ENCODE data around the gene TP53I11. TPM values are rescaled to one million over a fixed set of nuclear protein-coding genes. Genes with fewer than 3 reads are reported as not detected.

Gene TP53I11
- total and polyA plus RNA-seq, 11 donors, result 24.0 to 91.3 (median 39.4) TPM

- intact Hi-C loops (cut with DNase I), result loop anchor here in 1 of 10 donors (10.0 kb wide), 1 partner anchor 393 kb away; no protein-coding TSS in a partner anchor
- peaks cover 3 to 87% (median 59%) of the 10 kb centered on the region in 12 donors for H3K4me1 ChIP-seq
- no peak for DNase-seq
- H3K36me3 ChIP-seq, result peaks cover 0 to 5% (median 0%) of the 10 kb centered on the region in 9 donors
- TF ChIP-seq CTCF (IDR thresholded peaks at IDR 0.05), result no peak
- no peak for TF ChIP-seq POLR2A (IDR thresholded peaks at IDR 0.05)
- ATAC-seq, result no peak
- WGBS, 4 donors, result 54 to 62% (median 58%) methylated on average over 12 of the region's 12 CpGs
- H3K9me3 ChIP-seq, result no peaks in the 10 kb centered on the region
- H3K4me3 ChIP-seq, result no peak overlapping the region
- H3K27ac ChIP-seq, result peak overlapping the region in 8 of 12 donors; percentile 10 to 73 (median 60)
- no peaks in the 10 kb centered on the region for H3K27me3 ChIP-seq
Observed at GRCh38 chr11:44941259-44942021, 9.2 kb downstream of the TP53I11 start.

DNA sequence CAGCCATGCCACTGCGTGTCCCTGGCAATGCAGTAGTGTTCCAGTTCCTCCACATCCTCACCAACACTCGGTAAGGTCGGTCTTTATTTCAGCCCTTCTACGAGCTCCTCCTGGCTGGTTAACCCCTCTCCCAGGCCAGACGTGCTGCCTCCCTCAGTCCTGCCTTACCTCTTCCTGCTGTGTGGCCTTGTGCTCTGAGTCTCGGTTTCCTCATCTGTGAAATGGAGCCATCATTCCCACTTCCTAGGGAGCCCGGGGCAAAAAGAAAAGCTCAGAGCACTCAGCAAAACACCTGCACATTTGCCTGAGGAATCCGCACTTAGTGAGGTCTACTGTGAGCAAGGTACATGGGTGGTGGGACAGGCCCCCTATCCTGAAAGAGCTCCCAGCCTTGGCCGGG is 9.8 kb downstream of the TP53I11 start:
- Histone ChIP-seq H3K27me3 (no peaks in the 10 kb centered on the region), H3K9me3 (no peaks in the 10 kb centered on the region), H3K4me1 (peaks cover 3 to 84% (median 54%) of the 10 kb centered on the region in 12 donors), H3K36me3 (peaks cover 0 to 8% (median 0%) of the 10 kb centered on the region in 9 donors), H3K27ac (peak overlapping the region in 10 of 12 donors; percentile 10 to 73 (median 57)), H3K4me3 (no peak overlapping the region)
- TF ChIP-seq CTCF (IDR thresholded peaks at IDR 0.05), result no peak
- TF ChIP-seq POLR2A (IDR thresholded peaks at IDR 0.05), result no peak
- ATAC-seq (no peak), DNase-seq (no peak)
- whole genome bisulfite sequencing, 4 donors, result 74 to 84% (median 77%) methylated on average over 9 of the region's 9 CpGs
- intact Hi-C loops (cut with DNase I), result loop anchor here in 1 of 10 donors (10.0 kb wide), 1 partner anchor 394 kb away; no protein-coding TSS in a partner anchor

GRCh38 chr11:44940404-44940803 is 10.3 kb downstream of the TP53I11 start:
- no peaks in the 10 kb centered on the region for H3K27me3 ChIP-seq
- DNase-seq (peak in 1 of 5 donors; percentile 41), ATAC-seq (peak in 2 of 4 donors; percentile 21 to 45)
- H3K36me3 ChIP-seq, result peaks cover 0 to 12% (median 0%) of the 10 kb centered on the region in 9 donors
- TF ChIP-seq CTCF (IDR thresholded peaks at IDR 0.05) (no peak), POLR2A (IDR thresholded peaks at IDR 0.05) (no peak)
- intact Hi-C loops (cut with DNase I), result loop anchor here in 1 of 10 donors (10.0 kb wide), 1 partner anchor 394 kb away; no protein-coding TSS in a partner anchor
- H3K27ac ChIP-seq, result peak overlapping the region; percentile 10 to 73 (median 57)
- 35 to 57% (median 46%) methylated on average over 7 of the region's 7 CpGs for WGBS, 4 donors
- H3K9me3 ChIP-seq, result no peaks in the 10 kb centered on the region
- peaks cover 3 to 80% (median 50%) of the 10 kb centered on the region in 12 donors for H3K4me1 ChIP-seq
- no peak overlapping the region for H3K4me3 ChIP-seq
